H7 (cell line): ENCODE data around the gene CALB2. TPM values are rescaled to one million over a fixed set of nuclear protein-coding genes. Genes with fewer than 3 reads are reported as not detected.

Experiments
- DNase-seq: peaks from one replicate; pipeline ENCODE4 v3.0.0; 2012
- H3K27me3 ChIP-seq: 2 replicates; pipeline ENCODE4 v1.6.0; 2011; ENCODE audit warnings: mild to moderate bottlenecking, low read length; ENCODE audit not compliant: control insufficient read depth, insufficient read depth
- H3K36me3 ChIP-seq: replicated peaks from 2 replicates; pipeline ENCODE4 v1.5.1; 2011; ENCODE audit warnings: low read length; ENCODE audit not compliant: control insufficient read depth, insufficient read depth
- H3K4me3 ChIP-seq: 2 replicates; pipeline ENCODE4 v1.5.1; 2011; ENCODE audit warnings: low read depth, mild to moderate bottlenecking, control low read depth, low read length, moderate library complexity; ENCODE audit not compliant: insufficient read depth
- total RNA-seq: library from RNA; depleted of rRNA; stranded (reverse); fragments of >200 nt; shearing (Covaris generic); gene quantifications from 2 replicates; pipeline ENCODE4 v1.2.3, GENCODE V29; 2014

The CALB2 gene
- total RNA-seq, 1 experiment from 2014 or later: 1.0 TPM

DNA sequence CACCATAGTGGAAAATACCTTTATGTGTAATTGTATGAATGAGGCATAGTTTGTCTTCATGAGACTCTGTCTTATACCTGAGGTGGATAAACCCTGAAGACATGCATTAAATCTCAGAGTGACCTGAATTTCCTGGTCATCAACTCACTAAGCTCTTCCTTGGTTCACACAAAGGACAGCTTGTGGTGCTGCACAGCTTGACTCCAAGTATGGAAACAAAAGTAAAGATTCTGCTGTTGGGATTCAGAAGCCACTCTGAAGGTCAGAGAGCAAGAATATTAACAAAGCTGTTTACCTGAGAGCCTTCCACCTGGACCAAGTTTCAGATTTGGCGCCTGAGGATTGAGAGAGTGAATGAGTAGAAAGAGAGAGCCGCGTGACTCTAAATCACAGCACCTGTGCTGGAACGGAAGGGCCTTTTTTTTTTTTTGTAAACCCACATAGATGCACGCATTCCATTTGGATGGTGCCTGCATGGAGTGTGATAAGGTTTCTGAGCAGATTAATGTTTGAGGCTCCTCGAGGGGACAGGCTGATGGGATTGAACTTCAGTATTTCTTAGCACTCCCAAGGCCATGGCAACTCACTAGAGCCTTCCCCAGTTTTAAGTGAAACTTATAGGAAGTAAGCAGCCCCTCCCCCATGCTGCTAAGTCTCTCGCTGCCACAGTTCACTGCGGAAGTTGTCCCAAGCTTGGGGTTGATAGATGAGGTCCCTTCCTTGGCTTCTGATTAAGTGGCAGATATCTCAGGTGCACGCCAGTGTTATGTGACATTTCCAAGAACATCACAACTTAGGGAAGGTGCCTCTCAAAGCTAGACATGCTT lies 28.7 kb downstream of the CALB2 start:
- Histone ChIP-seq H3K36me3 (no peaks in the 10 kb centered on the region), H3K27me3 (no peaks in the 10 kb centered on the region; the same call in 1 of the 2 replicates), H3K4me3 (no peak overlapping the region)
- DNase-seq: peak; percentile 60

DNA sequence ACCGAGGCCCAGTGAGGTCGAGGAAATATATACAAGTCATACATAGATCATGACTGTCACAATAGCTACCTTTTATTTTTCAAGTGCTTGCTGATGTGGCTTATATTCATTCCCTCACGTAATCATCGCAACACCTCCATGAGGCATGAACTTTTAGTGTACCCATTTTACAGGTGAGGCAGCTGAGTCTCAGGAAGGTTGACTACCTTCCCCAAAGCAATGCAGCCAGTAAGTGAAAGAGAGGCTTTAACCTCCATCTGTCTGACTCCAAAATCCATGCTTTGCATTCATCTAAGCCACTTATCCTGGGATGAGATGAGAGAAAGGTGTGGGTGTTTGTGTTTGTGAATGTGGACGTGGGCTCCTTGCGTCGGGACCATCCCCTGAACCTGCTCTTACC lies 30.8 kb downstream of the CALB2 start:
- DNase-seq: no peak
- no peaks in the 10 kb centered on the region for H3K27me3 ChIP-seq
- H3K36me3 ChIP-seq: no peaks in the 10 kb centered on the region
- no peak overlapping the region for H3K4me3 ChIP-seq

DNA sequence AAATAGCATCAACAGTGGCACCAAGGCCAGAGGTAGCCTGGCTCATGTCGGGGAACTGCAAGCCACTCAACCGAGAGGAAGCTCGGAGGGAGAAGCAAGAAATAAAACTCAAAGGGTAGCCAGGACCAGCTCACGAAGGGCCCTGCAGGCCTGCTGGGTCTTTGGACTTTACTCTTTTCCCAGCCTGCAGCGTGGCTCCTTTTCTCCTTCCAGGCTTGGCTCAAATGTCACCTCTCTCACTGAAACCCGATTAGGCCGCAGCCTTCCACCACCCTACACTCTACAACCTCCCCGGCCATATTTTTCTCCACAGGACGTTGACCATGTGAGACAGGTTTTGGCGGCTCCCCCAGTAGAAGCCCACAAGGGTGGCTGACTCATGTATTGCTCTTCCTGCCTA lies 38.1 kb downstream of the CALB2 start:
- no peak for DNase-seq
- H3K4me3 ChIP-seq: no peak overlapping the region
- no peaks in the 10 kb centered on the region for H3K36me3 ChIP-seq
- no peaks in the 10 kb centered on the region for H3K27me3 ChIP-seq

DNA sequence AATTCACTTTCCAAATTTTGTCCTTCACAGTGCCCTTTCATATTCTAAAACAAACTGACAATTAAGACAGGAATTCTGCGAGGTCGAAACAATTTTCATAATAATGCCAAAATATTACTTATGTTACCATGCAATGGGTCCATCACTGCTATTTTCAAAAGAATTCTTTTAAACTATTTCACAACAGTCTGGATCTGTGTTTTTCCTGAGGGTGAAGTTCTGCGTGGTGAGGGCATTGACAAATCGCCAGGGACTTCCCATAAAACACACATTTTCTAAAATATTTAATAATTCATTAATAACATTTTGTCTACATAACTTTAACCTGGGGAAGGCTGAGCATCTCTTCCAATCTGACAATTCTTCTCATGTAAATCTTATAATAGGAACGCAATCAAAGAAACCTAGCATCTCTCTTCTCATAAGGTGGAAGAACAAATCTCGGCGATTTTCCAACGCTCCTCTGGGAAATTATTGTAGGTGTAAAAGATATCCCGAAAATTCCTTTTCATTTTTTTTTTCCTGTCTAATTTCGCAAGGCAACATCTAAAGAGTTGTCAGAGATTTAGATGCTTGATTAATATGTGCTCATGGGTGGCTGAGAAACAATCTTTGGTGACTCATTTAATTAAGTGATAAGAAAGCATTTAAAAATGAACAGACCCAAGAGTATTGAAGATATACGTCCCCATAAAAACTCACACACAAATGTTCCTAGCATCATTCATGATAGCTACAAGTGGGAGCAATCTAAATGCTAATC lies 41.5 kb downstream of the CALB2 start:
- DNase-seq: no peak
- no peaks in the 10 kb centered on the region for H3K27me3 ChIP-seq
- no peak overlapping the region for H3K4me3 ChIP-seq
- no peaks in the 10 kb centered on the region for H3K36me3 ChIP-seq

DNA sequence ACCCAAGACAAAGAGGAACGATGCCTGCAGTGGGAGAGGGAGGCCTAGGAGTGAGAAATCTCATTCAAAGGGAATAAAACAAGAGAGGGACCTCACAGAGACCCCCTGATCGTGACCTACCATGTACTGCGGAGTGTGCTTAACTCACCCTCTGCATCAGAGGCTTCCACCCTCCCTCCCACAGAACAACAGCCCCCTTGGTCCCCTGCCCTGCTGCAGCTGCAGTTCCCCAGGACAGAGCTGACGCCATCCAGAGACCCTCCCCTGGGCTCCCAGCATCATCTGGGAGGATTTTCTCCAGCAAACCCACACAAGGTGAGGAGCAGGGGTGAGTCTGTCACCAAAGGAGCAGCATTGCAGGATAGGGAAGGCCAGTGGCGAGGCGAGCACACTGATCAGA lies 43.5 kb downstream of the CALB2 start:
- peak; percentile 53 for DNase-seq
- H3K27me3 ChIP-seq: no peaks in the 10 kb centered on the region

DNA sequence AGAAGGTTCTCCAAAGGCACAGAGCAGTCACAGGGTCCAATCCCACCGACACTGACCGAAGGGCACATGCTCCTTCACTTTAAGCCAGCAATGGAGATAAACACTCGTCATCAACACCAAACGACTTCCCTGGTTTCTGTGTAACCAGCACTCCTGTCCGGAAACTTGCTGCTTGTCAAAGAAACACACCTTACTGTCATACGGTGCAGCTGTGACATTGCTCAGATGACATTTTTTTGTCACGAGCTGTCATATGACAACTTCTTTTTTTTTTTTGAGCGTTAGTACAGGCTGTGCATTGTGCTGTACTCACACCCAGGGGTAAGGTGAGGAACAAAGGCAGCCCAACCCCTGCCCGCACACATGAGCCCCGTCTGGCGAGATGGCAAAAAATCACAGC lies 44.2 kb downstream of the CALB2 start:
- Histone ChIP-seq H3K4me3 (no peak overlapping the region), H3K36me3 (no peaks in the 10 kb centered on the region), H3K27me3 (no peaks in the 10 kb centered on the region)
- no peak for DNase-seq

More for the DNA sequence above, 43.5 kb downstream of the CALB2 start:
- Histone ChIP-seq H3K36me3 (no peaks in the 10 kb centered on the region), H3K4me3 (no peak overlapping the region)

DNA sequence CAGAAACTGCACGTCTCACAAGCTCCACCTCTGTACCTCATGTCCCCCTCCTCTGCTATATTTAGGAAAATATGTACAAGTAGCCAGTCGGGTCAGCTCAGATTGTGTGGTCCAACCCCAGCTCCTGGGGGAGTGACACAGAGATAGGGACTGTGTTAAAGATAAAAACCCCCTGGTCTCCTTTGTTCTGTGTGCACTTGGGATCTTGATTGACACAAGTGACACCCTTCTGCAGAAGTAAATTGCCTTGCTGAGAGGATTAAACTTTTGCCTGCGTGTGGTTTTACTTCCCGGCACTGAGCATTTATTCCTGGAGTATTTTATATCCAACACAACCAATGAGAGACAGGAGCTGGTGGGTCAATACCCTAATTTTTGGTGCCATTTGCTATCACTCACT lies 45.8 kb downstream of the CALB2 start:
- Histone ChIP-seq H3K36me3 (no peaks in the 10 kb centered on the region), H3K4me3 (no peak overlapping the region), H3K27me3 (no peaks in the 10 kb centered on the region)
- DNase-seq: no peak

DNA sequence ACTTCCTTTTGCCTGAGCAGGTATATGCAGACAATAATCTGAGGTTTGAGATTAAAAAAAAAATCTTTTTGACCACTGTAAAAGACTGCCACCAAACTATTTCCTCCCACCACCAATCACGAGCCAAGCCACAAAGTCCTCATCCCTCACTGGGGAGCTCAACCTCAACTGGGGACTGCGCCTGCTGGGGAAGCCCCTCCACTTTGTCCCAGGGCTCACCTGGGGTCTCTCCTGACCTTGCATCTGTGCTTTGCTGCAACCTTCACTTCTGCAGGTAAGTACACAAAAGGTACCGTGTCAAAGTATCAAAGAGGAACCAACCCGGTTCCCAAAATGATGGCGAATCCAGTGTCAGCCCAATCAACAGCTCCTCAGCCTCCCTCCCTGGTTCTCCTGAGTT lies 47.8 kb downstream of the CALB2 start:
- no peak for DNase-seq
- no peak overlapping the region for H3K4me3 ChIP-seq
- H3K27me3 ChIP-seq: no peaks in the 10 kb centered on the region
- H3K36me3 ChIP-seq: no peaks in the 10 kb centered on the region

DNA sequence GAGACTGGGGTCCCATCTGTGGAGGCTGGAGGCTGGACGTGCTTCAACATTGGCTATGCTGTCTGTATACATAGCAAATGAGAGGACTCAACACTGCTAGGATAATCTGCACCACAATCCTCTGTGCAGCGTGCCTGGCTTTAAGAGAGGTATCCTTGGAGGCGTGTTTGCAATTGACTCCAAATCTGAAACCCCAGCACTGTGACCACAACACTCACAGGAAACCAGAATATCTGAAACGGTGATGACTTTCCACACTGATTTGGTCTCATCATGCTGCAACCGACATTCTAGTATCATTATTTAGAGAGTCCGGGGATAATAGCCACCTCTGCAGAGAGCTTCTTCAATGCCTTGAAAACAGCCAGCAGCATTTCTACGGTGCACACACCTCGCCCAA lies 48.2 kb downstream of the CALB2 start:
- H3K4me3 ChIP-seq: no peak overlapping the region
- H3K27me3 ChIP-seq: no peaks in the 10 kb centered on the region
- no peaks in the 10 kb centered on the region for H3K36me3 ChIP-seq
- no peak for DNase-seq

DNA sequence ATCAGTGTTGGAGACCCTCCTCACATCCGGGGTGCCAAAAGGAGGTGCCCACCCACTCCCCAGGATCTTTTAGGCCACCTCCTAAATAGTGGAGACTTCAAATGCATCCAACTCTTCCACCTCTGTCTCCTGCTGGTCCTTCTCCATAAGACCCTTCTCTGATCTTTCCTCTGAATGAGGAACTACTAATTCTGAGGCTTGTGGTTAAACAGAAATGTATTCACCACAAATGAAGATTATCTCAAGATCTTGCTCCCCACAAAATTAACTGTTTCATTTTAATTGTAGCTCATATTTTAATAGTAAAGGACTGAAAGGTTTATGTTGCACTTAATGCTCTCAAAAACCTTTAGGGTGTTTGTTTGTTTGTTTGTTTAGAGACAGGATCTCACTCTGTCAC lies 49.2 kb downstream of the CALB2 start:
- Histone ChIP-seq H3K4me3 (no peak overlapping the region), H3K27me3 (no peaks in the 10 kb centered on the region), H3K36me3 (no peaks in the 10 kb centered on the region)
- DNase-seq: no peak

DNA sequence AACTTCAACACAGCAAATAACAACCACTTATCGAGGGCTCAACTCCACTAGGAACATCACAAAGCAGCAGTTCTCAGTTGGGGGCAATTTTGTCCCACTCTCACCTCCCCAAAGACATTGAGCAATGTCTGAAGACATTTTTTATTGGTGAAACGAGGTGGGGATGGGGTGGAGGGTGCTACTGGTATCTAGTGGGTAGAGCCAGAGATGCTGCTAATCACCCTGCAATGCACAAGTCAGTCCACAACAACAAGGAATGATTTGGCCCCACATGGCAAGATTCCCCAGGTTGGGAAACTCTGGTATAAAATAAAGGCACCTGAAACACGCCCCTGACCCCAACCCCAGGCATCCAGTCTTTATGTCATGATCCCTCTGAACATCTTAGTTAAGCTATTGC lies 50.0 kb downstream of the CALB2 start:
- no peaks in the 10 kb centered on the region for H3K27me3 ChIP-seq
- H3K36me3 ChIP-seq: no peaks in the 10 kb centered on the region
- no peak for DNase-seq
- no peak overlapping the region for H3K4me3 ChIP-seq

DNA sequence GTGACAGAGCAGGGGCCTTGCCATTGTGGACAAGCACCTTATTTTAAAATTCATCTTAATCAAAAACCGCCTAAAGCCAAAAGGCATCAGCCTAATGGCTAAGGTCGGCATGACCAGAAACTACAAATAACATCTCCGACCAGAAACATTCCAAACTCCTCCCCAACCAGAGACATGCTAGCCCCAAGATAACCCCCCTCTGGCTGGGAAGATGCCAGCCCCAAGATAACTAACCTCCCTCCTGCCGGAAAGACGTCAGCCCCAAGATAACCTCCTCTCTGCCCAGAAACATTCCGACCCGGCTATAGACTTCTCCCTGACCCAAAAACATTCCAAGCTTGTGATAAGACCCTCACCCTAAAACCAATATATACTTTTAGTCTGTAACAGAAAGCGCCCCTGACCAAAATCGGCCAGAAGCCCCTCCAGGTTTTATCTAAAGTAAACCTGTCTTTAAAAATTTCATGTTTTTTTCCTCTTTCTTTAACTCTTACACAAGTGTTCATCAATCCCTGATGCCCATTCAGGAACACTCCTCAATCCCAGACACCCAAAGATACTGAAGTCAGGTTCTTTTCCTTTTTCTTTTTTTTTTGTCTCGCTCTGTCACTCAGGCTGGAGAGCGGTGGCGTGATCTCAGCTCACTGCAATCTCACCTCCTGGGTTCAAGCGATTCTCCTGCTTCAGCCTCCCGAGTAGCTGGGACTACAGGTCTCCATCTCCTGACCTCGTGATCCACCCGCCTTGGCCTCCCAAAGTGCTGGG lies 50.7 kb downstream of the CALB2 start:
- Histone ChIP-seq H3K27me3 (no peaks in the 10 kb centered on the region), H3K4me3 (no peak overlapping the region), H3K36me3 (no peaks in the 10 kb centered on the region)
- no peak for DNase-seq

DNA sequence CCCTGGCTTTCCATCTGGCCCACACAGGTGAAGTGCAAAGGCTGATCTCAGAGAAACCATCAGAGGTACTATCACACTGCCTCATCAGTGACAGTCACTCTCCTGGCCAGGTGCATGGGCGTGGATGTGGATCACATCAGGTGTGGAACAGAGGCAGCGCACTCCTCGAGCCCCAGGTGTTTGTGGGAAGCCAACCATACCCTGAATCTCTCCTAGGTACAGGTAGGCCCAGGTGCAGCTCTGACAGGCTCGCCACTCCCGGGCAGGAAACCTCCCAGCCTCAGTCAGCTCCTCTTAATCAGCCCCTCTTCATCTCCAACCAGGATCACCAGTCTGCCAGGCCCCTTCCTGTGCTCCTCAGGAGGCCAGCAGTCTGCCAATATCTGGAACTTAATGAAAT lies 51.6 kb downstream of the CALB2 start:
- no peak overlapping the region for H3K4me3 ChIP-seq
- no peaks in the 10 kb centered on the region for H3K27me3 ChIP-seq
- H3K36me3 ChIP-seq: no peaks in the 10 kb centered on the region
- DNase-seq: no peak

DNA sequence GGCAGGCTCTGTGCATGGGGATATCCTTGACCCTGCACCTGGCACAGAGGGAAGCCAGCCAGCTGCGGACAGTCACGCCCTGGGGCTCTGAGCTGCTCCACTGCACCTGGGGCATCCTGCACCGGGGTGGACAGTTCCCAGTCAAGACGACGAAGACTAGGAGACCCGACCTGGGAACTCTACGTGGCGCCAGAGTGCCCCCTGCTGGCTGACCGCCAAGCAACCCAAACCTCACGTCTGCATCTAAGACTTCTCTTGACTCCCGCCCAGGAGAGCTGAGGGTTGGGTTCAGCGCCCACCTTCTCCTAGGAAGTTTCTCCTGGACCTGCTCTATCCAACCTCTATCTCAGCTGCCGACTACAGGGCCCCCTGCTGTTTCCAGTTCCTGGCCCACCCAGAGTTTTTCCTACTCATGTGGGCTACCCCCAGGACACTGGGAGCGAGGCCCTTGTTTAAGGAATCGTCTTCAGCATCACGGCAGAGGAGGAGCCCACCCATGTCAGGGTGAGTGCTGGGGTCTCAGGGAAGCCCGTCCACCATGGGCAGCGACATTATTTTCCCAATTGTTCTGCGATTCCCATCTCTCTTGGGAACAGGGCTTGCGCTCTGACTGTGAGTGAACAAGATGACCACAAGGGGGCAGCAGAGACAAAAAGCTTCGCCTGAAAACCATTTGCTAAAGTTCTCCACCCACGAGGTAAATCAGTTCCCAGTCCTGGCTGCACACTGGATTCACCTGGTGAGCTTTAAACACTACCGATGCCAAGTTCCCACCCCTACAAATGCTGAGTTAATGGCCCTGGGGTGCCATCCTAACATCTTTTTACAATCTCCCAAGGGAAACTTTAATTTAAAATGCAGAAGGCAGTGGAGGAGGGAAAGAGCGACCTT lies 54.0 kb downstream of the CALB2 start:
- peak overlapping the region; percentile 48 for H3K4me3 ChIP-seq

More for the DNA sequence above, 54.0 kb downstream of the CALB2 start:
- peak; percentile 89 for DNase-seq
- Histone ChIP-seq H3K27me3 (no peaks in the 10 kb centered on the region; the same call in 1 of the 2 replicates), H3K36me3 (no peaks in the 10 kb centered on the region)
